NT2/D1 (cell line): Measurements from ENCODE around the gene ACTN2.

Source experiments
- SUZ12 ChIP-seq: IDR thresholded peaks from 2 replicates; pipeline ENCODE4 v1.6.1; 2011; ENCODE audit not compliant: insufficient read length, insufficient read depth; ENCODE audit errors: extremely low read depth
- YY1 ChIP-seq: IDR thresholded peaks from 2 replicates; pipeline ENCODE4 v1.6.1; 2011; ENCODE audit not compliant: insufficient read length, insufficient read depth
- ZNF274 ChIP-seq: IDR thresholded peaks from 2 replicates; pipeline ENCODE4 v1.6.1; 2011; ENCODE audit warnings: mild to moderate bottlenecking, low read depth, low read length

DNA sequence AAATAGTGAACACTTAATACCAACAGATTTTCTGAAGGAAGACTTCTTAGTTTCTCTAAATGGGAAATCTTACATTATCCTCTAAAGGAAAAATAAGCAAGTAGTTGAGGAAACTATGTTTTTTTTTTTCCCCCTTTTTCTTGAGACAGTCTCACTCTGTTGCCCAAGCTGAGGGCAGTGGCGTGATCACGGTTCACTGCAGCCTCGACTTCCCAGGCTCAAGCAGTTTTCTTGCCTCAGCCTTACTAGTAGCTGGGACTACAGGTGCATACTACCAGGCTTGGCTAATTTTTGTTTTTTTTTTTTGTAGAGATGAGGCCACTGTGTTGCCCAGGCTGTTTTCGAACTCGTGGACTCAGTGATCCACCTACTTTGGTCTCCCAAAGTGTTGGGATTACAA is 112.7 kb downstream of the ACTN2 start:
- TF ChIP-seq SUZ12 (no peak), ZNF274 (no peak), YY1 (no peak)
